NCI-H69 (cell line): Measurements from ENCODE around the gene DCAF4.

ENCODE experiments used
- DNase-seq: peaks from one replicate; lab custom pipeline; 2025; lab: John Stamatoyannopoulos, UW

The DCAF4 gene

DNA sequence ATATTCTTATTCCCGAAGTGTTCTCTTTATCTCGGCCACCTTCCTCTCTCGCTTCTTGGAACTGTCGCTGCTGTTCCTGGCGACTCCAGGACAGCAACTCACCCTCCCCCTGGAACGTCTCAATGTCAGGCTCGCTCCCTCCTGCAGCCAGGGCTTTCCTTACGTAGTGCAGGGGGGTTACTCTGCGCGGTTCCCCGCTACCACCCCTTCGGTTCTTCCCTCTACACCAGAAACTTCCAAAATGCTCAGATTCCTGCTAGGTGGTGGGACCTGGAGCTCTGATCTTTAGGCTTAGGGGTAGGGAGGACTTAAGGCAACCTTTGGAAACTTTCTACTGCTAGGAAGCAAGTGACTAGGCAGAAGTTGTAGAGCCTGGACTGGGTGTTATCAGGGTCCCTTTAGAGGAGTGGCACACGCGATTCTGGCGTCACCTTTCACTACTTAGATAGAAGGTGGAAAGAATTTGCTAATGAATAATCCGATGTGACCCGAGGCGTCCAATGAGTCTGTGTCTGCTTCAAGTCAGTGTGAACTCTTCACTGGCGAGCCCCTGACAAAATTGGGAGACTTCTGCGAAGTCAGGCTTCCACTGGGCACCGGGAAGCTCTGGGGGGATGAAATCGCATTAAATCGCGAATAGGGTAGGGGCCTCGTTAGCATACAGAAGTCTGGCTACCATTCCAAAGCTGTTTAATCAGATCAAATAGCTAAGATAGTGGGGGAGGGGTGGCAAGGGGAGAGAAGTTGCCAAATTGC lies 31.5 kb upstream of the DCAF4 start:
- DNase-seq = peak; percentile 47

DNA sequence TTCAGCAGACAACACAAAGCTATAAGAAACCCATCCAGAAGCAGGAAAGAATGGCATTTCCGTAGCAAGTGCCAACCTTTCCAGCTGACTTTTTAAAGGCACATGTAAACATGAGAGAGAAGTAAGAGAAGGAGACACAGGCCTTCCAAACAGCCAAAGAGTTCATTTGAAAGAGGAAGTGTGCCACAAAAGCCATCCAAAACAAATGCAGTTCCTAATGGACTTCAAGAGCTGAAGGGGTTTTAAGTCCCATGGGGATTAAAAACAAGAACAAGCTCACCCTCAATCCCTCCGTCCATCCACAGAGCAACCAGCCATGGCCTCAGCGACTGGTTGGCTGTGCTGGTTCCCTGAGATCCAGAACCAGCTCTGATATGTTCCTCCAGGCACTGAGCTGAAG lies 27.8 kb upstream of the DCAF4 start:
- DNase-seq = no peak

DNA sequence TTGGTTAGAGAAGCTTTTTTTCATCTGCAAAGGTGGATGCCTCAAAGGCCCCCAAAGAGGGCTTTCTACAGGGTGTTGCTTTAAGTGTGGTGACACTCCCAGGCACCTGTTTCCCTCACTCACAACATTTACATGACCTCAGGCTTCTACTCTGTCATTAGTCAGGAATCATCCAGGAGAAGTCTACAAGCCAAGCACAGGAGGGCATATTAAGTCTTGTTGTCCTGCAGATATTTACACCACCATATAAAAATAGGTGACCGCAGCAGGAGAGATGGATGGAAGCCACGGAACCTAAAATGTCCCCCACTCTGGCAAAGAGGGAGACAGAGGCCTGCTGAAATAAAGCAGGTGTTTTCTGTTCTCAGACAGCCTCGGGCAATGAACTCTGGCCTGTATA lies 24.9 kb upstream of the DCAF4 start:
- no peak for DNase-seq

DNA sequence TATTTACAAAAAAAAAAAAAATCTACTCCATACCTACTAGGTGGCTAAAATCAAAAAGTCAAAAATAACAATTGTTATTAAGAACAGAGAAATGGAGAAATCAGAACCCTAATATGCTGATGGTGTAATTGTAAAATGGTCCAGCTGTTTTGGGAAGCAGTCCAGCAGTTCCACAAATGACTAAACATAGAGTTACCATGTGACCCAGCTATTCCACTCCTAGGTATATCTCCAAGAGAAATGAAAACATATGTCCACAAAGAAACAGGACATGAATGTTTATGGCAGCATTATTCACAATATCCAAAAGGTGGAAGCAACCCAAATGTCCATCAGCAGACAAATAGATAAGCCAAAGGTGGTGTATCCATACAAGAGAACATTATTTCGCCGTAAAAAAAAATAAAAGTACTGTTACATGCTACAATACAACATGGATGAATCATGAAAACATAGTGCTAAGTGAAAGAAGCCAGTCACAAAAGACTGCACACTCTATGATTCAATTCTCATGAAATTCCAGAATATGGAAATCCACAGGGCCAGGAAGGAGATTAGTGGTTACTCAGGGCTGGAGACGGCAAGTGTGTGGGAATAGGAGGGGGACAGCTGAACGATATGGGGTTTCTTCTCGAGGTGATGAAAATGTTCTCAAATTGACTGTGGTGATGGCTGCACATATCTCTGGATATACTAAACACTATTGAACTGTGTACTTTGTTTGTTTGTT lies 23.3 kb upstream of the DCAF4 start:
- no peak for DNase-seq

DNA sequence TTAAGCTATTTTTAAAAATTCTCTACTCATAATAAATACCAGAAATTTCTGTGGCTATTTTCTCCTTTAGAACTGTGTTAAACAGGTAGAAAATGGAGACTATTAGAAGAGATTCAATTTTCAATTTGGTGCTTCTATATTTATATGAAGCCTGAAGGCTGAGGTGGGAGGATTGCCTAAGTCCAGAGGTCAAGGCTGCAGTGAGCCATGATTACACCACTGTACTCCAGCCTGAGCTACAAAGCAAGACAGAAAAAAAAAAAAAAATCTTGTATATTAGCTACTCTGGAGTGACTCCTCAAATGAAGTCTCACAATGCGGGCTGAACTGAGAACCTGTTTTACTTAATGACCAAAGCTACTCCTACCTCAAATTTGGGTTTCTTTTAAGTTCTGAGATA lies 22.5 kb upstream of the DCAF4 start:
- no peak for DNase-seq

DNA sequence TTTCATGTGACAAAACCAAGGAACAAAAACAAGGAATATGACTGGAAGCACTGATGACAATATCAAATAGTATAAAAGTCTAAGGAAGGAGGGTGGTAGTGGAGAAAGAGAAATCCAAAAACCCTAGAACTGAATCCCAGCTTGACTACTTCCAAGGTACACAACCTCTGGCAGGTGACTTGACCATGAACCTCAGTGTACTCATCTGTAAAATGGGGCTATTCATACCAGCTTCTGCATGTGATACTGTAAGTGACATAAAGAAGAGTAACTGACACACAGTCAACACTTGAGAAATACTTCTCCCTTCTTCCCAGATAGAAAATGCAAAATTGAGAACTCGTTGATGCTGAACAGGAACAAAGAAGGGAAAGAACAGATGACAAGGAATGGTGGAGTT lies 22.0 kb upstream of the DCAF4 start:
- no peak for DNase-seq

DNA sequence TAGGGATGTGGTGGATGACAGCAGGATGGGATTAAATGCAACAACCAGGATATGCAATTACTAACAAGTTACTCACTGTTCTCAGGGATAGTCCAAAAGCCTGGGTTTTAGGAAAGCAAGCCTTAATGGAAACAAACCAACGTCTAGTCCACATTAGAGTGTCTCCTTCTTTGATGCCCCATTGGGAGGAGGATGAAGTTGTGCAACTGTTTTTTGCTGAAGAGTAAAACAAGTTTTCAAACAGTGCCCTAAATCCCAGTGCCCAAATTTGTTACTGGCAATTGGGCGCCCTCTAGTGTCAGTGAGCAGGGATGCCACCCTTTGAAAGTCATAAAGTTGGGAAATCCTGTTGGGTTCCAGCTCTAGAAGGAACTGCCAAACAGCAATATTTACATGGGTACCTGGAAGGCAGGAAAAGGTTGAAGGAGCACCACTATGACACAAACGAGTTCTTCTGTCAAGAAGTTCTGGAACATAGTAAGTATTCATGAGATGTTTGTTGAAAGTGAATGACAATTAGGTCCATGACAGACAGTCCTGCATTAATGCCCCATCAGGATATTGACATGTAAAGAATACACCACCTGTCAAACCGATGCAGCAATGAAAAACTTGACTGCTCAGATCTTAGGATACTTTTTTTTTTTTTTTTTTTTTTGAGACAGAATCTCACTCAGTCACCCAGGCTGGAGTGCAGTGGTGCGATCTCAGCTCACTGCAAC lies 21.3 kb upstream of the DCAF4 start:
- peak; percentile 71 for DNase-seq

DNA sequence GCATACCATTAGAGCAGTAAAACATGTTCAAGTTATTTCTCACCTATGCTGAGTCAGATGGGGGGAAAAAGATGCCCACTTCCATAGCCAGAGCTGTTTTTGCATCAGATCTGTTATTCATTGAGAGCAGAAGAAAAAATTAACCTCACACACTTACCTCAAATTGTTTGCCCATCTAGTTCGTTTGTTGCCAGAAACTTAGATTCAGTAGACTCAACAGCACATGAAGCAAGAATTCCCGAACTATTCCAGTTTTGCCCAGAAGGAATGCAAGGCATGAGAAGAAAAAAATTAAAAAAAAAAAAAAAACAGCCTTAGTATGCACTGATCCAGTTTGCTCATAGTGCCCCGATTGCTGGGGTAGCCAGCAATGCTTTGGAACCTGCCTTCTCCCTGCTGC lies 19.9 kb upstream of the DCAF4 start:
- no peak for DNase-seq

DNA sequence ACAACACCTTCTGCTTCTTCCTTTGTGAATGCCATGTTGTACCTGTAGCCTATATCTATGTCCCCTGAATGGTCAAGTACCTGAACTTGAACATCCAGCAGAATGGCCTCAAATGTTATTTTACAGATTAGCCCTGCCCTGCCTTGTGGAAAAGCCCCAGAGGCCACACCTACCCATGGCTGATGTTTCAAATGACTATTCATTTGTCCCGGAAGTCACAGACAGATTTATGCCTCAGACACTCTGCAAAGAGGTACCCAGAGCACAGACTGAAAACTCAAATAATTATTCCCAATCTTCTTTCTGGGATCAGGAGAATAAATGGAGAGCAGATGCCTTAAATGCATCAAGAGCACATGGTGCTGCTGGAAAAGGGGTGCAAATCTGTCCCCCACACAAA lies 19.4 kb upstream of the DCAF4 start:
- DNase-seq = peak; percentile 11

DNA sequence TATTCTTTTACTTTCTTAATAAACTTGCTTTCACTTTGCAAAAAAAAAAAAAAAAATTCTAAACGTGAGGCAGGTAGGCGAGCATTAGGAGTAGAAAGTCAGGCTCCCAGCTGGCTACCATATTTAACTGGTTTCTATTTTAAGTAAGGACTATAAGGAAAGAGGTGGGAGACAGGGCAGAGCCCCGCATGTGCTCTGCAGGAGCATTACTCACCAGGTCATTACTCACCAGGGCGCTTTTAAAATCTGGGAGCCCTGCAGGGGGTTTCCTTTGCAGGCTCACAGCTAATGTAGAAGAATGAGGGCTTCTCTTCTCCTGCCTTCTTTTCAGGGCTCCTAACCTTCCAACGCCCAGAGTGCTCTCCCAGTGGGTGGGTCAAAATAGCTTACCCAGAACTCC lies 18.4 kb upstream of the DCAF4 start:
- DNase-seq = peak; percentile 87

DNA sequence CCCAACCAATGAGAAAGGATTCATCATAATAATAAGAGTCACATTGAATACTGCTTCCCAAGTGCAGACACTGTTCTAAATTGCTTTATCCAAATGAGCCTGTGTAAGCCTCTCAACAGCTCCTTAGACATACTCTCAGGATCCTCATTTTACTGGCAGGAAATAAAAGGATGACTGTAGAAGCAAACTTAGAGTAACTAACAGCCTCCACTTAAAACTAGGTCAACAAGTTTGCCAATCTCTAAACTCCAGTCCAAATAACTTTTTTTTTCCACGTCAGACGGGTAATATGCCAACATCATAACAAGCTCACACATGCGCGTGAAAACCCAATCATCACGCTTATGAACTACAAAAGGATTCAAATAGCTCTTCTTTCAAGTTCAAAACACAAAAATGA lies 17.1 kb upstream of the DCAF4 start:
- DNase-seq = no peak

DNA sequence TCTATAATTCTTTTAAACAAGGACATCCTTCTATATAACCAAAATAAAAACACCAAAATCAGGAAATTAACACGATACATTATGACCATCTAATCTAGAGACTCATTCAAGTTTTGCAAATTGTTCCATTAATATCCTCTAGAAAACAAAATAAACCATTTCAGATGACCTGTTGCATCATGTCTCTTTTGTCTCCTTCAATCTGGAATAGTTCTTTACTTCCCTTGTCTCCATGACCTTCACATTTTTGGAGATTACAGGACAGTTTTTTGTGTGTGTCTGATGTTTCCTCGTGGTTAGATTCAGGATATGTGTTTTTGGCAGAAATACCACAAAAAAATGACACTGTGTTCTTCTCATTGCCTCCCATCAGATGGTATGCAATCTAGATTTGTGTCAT lies 12.5 kb upstream of the DCAF4 start:
- no peak for DNase-seq

DNA sequence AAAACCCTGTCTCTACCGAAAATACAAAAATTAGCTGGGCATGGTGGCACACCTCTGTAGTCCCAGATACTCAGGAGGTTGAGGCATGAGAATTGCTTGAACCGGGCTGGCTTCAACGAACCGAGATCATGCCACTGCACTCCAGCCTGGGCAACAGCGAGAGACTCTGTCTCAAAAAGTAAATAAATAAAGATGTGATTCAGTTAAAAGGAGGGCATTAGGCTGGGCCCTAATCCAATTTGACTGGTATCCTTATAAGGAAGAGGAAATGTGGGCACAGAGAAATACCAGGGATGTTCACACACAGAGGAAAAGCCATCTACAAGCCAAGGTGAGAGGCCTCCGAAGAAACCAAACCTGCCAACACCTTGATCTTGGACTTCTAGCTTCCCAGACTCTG lies 10.1 kb upstream of the DCAF4 start:
- peak; percentile 9 for DNase-seq

DNA sequence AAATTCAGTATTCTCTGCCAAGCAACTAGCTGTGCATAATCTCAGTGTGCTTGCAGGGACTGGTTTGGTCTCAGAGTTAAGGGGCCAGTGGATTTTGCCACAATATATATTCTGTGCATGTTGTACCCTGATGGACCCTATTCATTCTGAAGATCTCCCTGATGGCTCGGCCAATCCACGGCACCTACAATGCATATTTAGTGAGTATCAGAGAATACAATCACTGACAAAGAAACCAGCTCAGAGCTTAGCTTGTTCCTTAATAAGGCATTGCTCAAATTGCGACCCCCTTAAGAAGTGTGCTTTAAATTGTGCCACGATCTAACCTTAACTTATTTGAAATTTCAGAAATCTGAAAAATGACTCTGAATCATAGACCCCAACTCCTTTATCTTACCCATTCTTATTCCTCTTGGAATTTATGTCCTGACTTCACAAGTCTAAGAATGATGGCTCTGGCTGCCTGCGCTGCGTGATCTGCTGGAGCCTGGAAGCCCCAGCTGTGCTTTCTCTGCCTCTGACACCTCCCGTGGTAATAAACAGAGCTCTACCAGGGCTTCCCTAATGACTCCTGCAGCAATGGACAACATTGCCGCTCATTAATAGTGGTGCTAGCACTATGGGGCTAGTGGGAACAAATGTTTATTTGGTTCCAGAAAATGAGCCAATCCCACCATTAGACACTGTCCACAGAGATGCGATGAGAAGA lies 9.0 kb upstream of the DCAF4 start:
- peak; percentile 25 for DNase-seq

DNA sequence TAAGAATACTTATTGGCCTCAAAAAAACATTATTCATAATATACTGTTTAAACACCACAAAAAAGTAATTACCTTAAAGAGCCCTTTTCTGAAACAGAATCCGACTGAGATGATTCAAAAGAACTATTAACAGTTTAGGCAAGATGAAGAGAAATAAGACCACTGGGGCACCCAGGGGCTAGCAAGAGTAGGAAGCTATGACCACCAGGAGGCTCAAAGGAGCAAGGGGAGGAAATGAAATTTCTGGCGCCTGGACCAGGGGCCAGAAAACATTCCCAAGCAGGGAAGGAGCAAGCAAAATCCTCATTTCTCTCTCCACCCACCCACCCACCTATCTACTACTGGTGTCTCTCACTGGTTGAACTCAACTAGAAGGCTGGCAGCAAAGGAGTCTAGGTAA lies 6.3 kb upstream of the DCAF4 start:
- no peak for DNase-seq

DNA sequence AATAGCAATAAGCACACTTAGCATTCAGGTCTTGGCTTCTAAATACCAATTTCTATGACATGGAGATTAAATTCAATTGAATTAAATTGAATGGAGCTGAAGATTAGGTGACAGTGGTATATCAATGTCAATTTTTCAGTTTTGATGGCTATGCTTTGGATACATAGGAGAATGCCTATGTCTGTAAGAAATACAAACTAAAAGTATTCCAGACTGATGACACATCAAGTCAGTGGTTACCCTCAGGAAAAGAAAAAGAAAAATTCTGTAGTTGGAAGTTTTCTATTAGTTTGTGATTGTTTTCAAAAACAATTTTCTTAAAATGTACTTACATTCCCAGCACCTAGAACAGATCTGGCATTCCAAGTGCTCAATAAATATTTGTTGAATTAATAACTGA lies 4.9 kb upstream of the DCAF4 start:
- DNase-seq = no peak

DNA sequence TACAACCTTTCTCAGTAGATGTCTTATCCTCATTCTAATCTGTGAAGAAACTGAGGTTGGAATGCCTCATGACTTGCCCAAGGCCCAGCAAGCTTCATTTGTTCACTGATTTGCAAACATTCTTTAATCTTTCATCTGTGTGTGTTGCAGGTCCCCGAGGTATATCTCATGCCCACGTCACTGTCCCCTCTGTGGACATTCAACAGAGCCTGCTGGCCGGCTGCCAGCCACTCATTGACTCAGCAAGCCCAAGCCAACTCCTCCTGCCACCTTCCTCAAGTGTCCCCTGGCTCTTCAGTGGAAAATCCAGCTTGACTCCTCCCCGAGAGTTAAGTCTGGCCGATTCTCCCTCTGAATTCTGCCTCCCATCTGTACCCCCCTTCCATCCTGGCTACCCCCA lies 1.9 kb upstream of the DCAF4 start:
- peak; percentile 44 for DNase-seq

DNA sequence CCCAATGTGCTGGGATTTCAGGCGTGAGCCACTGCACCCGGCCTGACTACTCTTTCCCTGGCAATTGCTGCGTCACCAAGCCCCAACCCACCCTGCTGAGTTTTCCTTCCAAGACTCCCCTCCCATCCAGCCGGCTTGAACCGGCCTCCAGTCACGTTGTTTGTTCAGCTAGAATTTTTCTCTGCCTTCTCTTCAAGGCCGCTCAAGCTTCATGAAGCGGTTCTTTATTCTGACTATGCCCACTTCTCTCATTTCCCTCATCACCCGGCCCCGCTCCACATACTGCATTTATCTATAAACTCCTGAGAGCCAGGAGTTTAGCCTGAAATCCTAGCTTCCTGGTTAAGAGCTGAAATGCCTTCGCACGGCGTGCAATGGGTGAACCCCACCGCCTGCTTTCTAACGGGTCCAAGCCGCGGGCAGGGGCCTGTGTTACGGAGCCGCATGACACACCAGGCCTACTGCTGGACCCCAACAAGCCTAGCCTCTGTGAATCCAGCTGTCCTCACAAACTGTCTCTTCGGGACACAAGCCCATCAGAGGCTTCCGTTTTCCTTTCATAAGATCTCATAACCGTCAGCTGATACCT lies 999 bp upstream of the DCAF4 start:
- DNase-seq = no peak

DNA sequence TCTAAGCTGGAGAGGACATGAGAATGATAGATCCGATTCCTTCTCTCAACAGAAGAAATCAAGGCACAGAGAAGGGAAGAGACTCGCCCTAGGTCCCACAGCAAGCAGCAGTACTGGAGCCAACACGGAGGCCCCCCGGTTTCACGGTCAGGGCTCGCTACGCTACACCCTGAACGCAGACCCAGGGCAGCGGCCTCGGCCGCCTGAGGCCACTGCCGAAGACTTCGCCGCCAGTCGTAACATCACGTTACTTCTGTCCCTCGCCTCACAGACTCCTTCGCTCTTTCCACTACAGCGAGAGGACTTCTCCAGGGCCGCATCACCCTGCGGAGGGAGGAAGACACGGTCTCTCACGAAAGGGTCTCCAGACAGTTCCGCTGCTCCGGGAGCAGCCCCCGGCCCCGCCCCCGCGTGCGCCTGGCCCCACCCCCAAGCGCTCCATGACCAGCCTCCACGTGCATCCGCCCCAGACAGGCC lies 411 bp upstream of the DCAF4 start:
- no peak for DNase-seq

DNA sequence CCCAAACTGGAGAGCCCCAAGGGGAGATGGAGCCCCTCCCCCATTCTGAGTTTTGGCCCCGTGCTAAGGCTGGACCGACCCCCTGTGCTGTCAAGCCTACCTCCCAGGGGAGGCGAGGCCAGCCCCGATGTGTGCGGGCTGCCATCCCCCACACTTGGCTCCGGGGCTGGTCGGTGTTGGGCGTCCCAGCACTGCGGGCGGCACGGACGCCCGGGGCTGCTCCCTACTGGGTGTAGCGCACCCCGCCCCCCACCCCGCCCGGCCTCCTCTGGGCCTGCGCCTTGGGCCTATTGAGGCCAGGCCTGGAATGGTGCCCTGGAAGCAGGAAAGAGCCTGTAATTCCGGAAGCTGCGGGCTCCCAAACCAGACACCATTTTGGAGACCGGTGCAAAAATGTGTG lies 2.6 kb downstream of the DCAF4 start:
- DNase-seq = no peak

DNA sequence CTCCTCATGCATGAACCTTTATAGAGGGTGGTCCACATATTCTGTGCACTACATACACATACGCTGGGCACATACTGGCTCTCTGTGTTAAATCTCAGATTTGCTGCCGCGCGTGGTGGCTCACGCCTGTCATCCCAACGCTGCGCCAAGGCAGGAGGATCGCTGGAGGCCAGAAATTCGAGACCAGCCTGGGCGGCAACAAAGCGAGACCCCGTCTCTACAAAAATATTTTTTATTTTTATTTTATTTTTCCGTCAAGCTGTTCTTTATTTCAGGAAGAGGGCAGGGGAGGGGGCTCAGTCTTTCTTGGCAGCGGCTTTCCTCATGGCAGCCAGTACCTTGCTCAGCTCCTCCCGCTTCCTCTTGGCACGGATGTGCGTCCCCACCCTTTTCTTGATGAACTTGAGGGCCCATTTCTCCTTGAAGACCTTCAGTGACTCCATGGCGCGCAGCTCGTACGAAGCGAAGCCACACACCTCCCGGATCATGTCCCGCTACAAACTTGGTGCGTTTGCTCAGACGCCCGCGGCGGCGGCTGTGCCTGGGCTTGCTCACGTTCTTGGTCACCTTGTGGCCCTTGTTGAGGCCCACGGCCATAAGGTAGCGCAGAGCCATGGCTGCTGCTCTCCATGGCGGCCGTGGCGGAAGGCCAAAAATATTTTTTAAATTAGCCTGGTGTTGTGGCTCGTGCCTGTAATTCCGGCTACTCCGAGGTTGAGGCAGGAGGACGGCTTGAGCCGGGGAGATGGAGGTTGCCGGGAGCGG lies 3.2 kb downstream of the DCAF4 start:
- no peak for DNase-seq
